ENCODE data around the gene NUP214. TPM values are rescaled to one million over a fixed set of nuclear protein-coding genes. Genes with fewer than 3 reads are reported as not detected.

The NUP214 gene
- total RNA-seq, 1 experiment from 2014 or later, result 64.2 TPM

GRCh38 chr9:131173995-131174394 is 48.6 kb downstream of the NUP214 start:
- ChIA-PET CTCF (no interaction called here), POLR2A (ENCODE audit: low non-redundant PET) (no interaction called here)
- H3K4me3 ChIP-seq (ENCODE audit: low read depth, low read length, poor library complexity, severe bottlenecking), result no peak overlapping the region
- DNase-seq (ENCODE audit: low spot score), result no peak
- no peaks in the 10 kb centered on the region for H3K27me3 ChIP-seq (replicated peaks; ENCODE audit: insufficient read depth, low read depth, low read length, poor library complexity)
- no TSS peak for BruUV-seq (replicated peaks)
- intact Hi-C loops (cut with micrococcal nuclease; ENCODE audit: unreplicated experiment), result loop anchor here (10.0 kb wide), 1 partner anchor 119 kb away; no protein-coding TSS in a partner anchor
- no peak overlapping the region for H3K27ac ChIP-seq (ENCODE audit: low read depth, low read length, poor library complexity, severe bottlenecking)
- TF ChIP-seq EZH2 (IDR thresholded peaks at IDR 0.05; ENCODE audit: borderline replicate concordance, low read depth, low read length, poor library complexity, severe bottlenecking) (no peak), CTCF (conservative IDR thresholded peaks at IDR 0.05; ENCODE audit: low read depth, low read length) (no peak)
- no peaks in the 10 kb centered on the region for H3K4me1 ChIP-seq (ENCODE audit: insufficient read depth, low read length, poor library complexity, severe bottlenecking)
- H3K36me3 ChIP-seq (ENCODE audit: insufficient read depth, low read length, poor library complexity, severe bottlenecking), result peaks cover 52% of the 10 kb centered on the region
- no peaks in the 10 kb centered on the region for H3K9me3 ChIP-seq (ENCODE audit: low read depth, low read length, poor library complexity, severe bottlenecking)

- TF ChIP-seq CTCF (conservative IDR thresholded peaks at IDR 0.05; ENCODE audit: low read depth, low read length) (no peak), EZH2 (IDR thresholded peaks at IDR 0.05; ENCODE audit: borderline replicate concordance, low read depth, low read length, poor library complexity, severe bottlenecking) (no peak)
- BruUV-seq (replicated peaks), result no TSS peak
- intact Hi-C loops (cut with micrococcal nuclease; ENCODE audit: unreplicated experiment), result loop anchor here (10.0 kb wide), 1 partner anchor 120 kb away; no protein-coding TSS in a partner anchor
- Histone ChIP-seq H3K9me3 (ENCODE audit: low read depth, low read length, poor library complexity, severe bottlenecking) (no peaks in the 10 kb centered on the region), H3K27ac (ENCODE audit: low read depth, low read length, poor library complexity, severe bottlenecking) (no peak overlapping the region), H3K27me3 (replicated peaks; ENCODE audit: insufficient read depth, low read depth, low read length, poor library complexity) (no peaks in the 10 kb centered on the region), H3K36me3 (ENCODE audit: insufficient read depth, low read length, poor library complexity, severe bottlenecking) (peaks cover 59% of the 10 kb centered on the region), H3K4me3 (ENCODE audit: low read depth, low read length, poor library complexity, severe bottlenecking) (no peak overlapping the region), H3K4me1 (ENCODE audit: insufficient read depth, low read length, poor library complexity, severe bottlenecking) (no peaks in the 10 kb centered on the region)
- no peak for DNase-seq (ENCODE audit: low spot score)
- ChIA-PET POLR2A (ENCODE audit: low non-redundant PET) (no interaction called here), CTCF (no interaction called here)
Measured at GRCh38 chr9:131174681-131175239, 49.4 kb downstream of the NUP214 start.

- no peaks in the 10 kb centered on the region for H3K4me1 ChIP-seq (ENCODE audit: insufficient read depth, low read length, poor library complexity, severe bottlenecking)
- no TSS peak for BruUV-seq (replicated peaks)
- TF ChIP-seq EZH2 (IDR thresholded peaks at IDR 0.05; ENCODE audit: borderline replicate concordance, low read depth, low read length, poor library complexity, severe bottlenecking), result no peak
- TF ChIP-seq CTCF (conservative IDR thresholded peaks at IDR 0.05; ENCODE audit: low read depth, low read length), result no peak
- intact Hi-C loops (cut with micrococcal nuclease; ENCODE audit: unreplicated experiment), result loop anchor here (1.0 to 10.0 kb wide), 2 partner anchors 123 to 158 kb away; no protein-coding TSS in a partner anchor
- ChIA-PET CTCF (interaction anchor here (0.6 to 1.1 kb wide), 2 partner anchors 158 to 728 kb away, joined by 4 to 12 read pairs; no protein-coding TSS in a partner anchor), POLR2A (ENCODE audit: low non-redundant PET) (no interaction called here)
- no peak overlapping the region for H3K27ac ChIP-seq (ENCODE audit: low read depth, low read length, poor library complexity, severe bottlenecking)
- H3K9me3 ChIP-seq (ENCODE audit: low read depth, low read length, poor library complexity, severe bottlenecking), result no peaks in the 10 kb centered on the region
- no peak overlapping the region for H3K4me3 ChIP-seq (ENCODE audit: low read depth, low read length, poor library complexity, severe bottlenecking)
- H3K27me3 ChIP-seq (replicated peaks; ENCODE audit: insufficient read depth, low read depth, low read length, poor library complexity), result no peaks in the 10 kb centered on the region
- DNase-seq (ENCODE audit: low spot score), result no peak
- peaks cover 71% of the 10 kb centered on the region for H3K36me3 ChIP-seq (ENCODE audit: insufficient read depth, low read length, poor library complexity, severe bottlenecking)
Measured at GRCh38 chr9:131177898-131178297, 52.5 kb downstream of the NUP214 start.
